Stimulated activated CD4-positive, alpha-beta T cell treated with anti-CD3 and anti-CD28 coated beads, TNF-alpha, amount 100 ng/mL, for 24 hours (primary cell): Measurements from ENCODE around the gene PLA2G3.
"Not testable (repeated sequence)": the region's sequence is repeated elsewhere in the genome, so short reads cannot be mapped to it uniquely, and the experiment has no call there.

Experiments used
- DNase-seq, 3 experiments: peaks; one replicate each; pipeline ENCODE4 v3.0.0-alpha.2; 2020; ENCODE audit warnings: low read depth in 3 of 3

Gene PLA2G3

GRCh38 chr22:31123292-31123602 is 17.1 kb downstream of the PLA2G3 start:
- no peak for DNase-seq

- DNase-seq, result no peak
Observed at GRCh38 chr22:31122532-31123291, 17.6 kb downstream of the PLA2G3 start, which contains the start of gene INPP5J. Gene INPP5J (plus strand): TSS chr22:31122966. CDS start chr22:31123015, 49 bp downstream.

GRCh38 chr22:31122196-31122531 is 18.1 kb downstream of the PLA2G3 start:
- no peak for DNase-seq

- DNase-seq, result no peak
Observed at GRCh38 chr22:31121403-31121802, 18.9 kb downstream of the PLA2G3 start.

- DNase-seq, result no peak
Observed at GRCh38 chr22:31120642-31121041, 19.7 kb downstream of the PLA2G3 start.

GRCh38 chr22:31120230-31120629 is 20.1 kb downstream of the PLA2G3 start:
- DNase-seq, result no peak

- DNase-seq, result no peak
Observed at GRCh38 chr22:31119026-31119717, 21.1 kb downstream of the PLA2G3 start.

- no peak for DNase-seq
Observed at GRCh38 chr22:31118046-31118820, 22.1 kb downstream of the PLA2G3 start.

GRCh38 chr22:31112547-31113091 is 27.7 kb downstream of the PLA2G3 start:
- DNase-seq, result not testable (repeated sequence)

GRCh38 chr22:31107894-31108218 is 32.5 kb downstream of the PLA2G3 start:
- no peak for DNase-seq

GRCh38 chr22:31107178-31107893 is 33.0 kb downstream of the PLA2G3 start, which contains the start of gene SELENOM:
Gene SELENOM (minus strand): TSS chr22:31107568. CDS start chr22:31107505, 63 bp downstream.
- DNase-seq, result peak; percentile 71 to 89 (median 71)

- DNase-seq, result no peak
Observed at GRCh38 chr22:31106731-31107177, 33.6 kb downstream of the PLA2G3 start.

- no peak for DNase-seq
Observed at GRCh38 chr22:31106001-31106571, 34.2 kb downstream of the PLA2G3 start.

- DNase-seq, result no peak
Observed at GRCh38 chr22:31105282-31105929, 34.9 kb downstream of the PLA2G3 start.

- no peak for DNase-seq
Observed at GRCh38 chr22:31104869-31105268, 35.4 kb downstream of the PLA2G3 start.

GRCh38 chr22:31103899-31104694 is 36.2 kb downstream of the PLA2G3 start:
- DNase-seq, result no peak

- no peak for DNase-seq
Observed at GRCh38 chr22:31103111-31103510, 37.2 kb downstream of the PLA2G3 start.

GRCh38 chr22:31102441-31103081 is 37.7 kb downstream of the PLA2G3 start:
- no peak for DNase-seq

- no peak for DNase-seq
Observed at GRCh38 chr22:31100762-31101525, 39.4 kb downstream of the PLA2G3 start.
